Lung (tissue), 12 donors: ENCODE results near the gene TIMM29. TPM values are rescaled to one million over a fixed set of nuclear protein-coding genes. Genes with fewer than 3 reads are reported as not detected.

Source experiments
- ATAC-seq: fragments of 200-7000 bp; cut with Tn5 transposase; one replicate; pipeline ENCODE4 v1.9.1; 2020; ENCODE audit warnings: moderate number of reproducible peaks; ENCODE audit not compliant: insufficient read depth, low FRiP score
- DNase-seq, 3 donors: peaks; one replicate each; pipeline ENCODE4 v3.0.0-alpha.2; 2013 to 2017
- H3K27ac ChIP-seq, 2 donors: one replicate each; pipeline ENCODE4 v1.5.1; 2013; ENCODE audit warnings: mild to moderate bottlenecking in 2 of 2, moderate library complexity in 2 of 2, control low read depth in 1 of 2, inconsistent platforms in 1 of 2, low read depth in 1 of 2, low read length in 1 of 2
- H3K27me3 ChIP-seq, 3 donors: one replicate each; pipeline ENCODE4 v1.5.1; 2013; ENCODE audit warnings: low read length in 2 of 3; ENCODE audit not compliant: control insufficient read depth in 3 of 3, insufficient read depth in 3 of 3
- H3K36me3 ChIP-seq, 4 donors: one replicate each; pipeline ENCODE4 v1.5.1; 2013; ENCODE audit warnings: low read length in 4 of 4, mild to moderate bottlenecking in 1 of 4, moderate library complexity in 1 of 4; ENCODE audit not compliant: control insufficient read depth in 4 of 4, insufficient read depth in 4 of 4
- H3K4me1 ChIP-seq, 5 donors: one replicate each; pipeline ENCODE4 v1.5.1; 2013; ENCODE audit warnings: low read length in 5 of 5, mild to moderate bottlenecking in 2 of 5, moderate library complexity in 1 of 5; ENCODE audit not compliant: control insufficient read depth in 5 of 5, insufficient read depth in 5 of 5
- H3K4me3 ChIP-seq: one replicate; pipeline ENCODE4 v1.5.1; 2013; ENCODE audit warnings: mild to moderate bottlenecking, control low read depth, moderate library complexity
- H3K9ac ChIP-seq, 2 donors: one replicate each; pipeline ENCODE4 v1.5.1; 2013; ENCODE audit warnings: low read length in 2 of 2, control low read depth in 1 of 2; ENCODE audit not compliant: insufficient read depth in 1 of 2
- H3K9me3 ChIP-seq, 4 donors: one replicate each; pipeline ENCODE4 v1.5.1; 2013; ENCODE audit warnings: low read length in 3 of 4, mild to moderate bottlenecking in 1 of 4, moderate library complexity in 1 of 4; ENCODE audit not compliant: control insufficient read depth in 4 of 4, insufficient read depth in 3 of 4
- WGBS, 2 donors: extraction: QIAGEN DNeasy Blood & Tissue Kit; methylation state at CpG; one replicate each; pipeline ENCODE4 v1.1.7; 2013; 5-methylcytosine and 5-hydroxymethylcytosine counted together
- polyA plus RNA-seq, 2 donors: library from polyadenylated mRNA; stranded (reverse); fragments of 200-250 nt; gene quantifications; one replicate each; pipeline ENCODE4 v1.2.1, GENCODE V29; 2013
- total RNA-seq, 2 donors: library from RNA; depleted of rRNA in 1 of 2; stranded (reverse); fragments of >200 nt in 1 of 2; gene quantifications; one replicate each; pipeline ENCODE4 v1.2.1, GENCODE V29; 2014 to 2021
- TF ChIP-seq, protein P1 (sequence below): IDR thresholded peaks from 2 replicates; pipeline ENCODE4 v1.5.1; 2012; ENCODE audit warnings: mild to moderate bottlenecking; ENCODE audit errors: control extremely low read depth, extremely low read depth
- donor health status: control.
- donor health status: control.
- donor health status: Bipolar disorder and iron deficiency.
- donor health status: healthy.
- donor health status: DM: yes; HTN: yes; CAD: no.

The TIMM29 gene
- total and polyA plus RNA-seq, 4 donors, result 15.6 to 20.4 (median 17.3) TPM

DNA sequence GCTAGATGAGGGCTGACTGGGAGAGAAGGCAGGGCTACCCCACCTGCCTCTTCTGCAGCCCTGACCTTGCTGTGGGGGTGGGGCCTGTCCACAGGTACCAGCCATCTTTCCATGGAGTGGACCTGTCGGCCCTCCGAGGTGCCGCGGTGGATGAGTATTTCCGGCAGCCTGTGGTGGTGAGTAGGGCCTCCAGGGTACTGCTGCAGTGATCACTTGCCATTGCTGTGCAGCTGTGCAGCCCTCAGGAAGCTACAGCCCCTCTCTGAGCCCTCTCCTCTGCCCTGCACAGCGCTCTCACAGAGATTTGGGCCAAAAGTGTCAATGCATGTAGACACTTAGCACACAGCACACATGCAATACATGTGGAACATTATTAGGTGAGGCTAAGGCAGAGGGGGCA lies 12.0 kb upstream of the TIMM29 start:
- DNase-seq (no peak), ATAC-seq (no peak)
- no peak overlapping the region for H3K9ac ChIP-seq
- no peaks in the 10 kb centered on the region for H3K4me1 ChIP-seq
- H3K36me3 ChIP-seq, result peaks cover 13 to 60% (median 29%) of the 10 kb centered on the region in 4 donors
- WGBS, 2 donors, result 96 to 100% methylated on average over 6 of the region's 6 CpGs
- no peaks in the 10 kb centered on the region for H3K9me3 ChIP-seq
- TF ChIP-seq, protein P1, sequence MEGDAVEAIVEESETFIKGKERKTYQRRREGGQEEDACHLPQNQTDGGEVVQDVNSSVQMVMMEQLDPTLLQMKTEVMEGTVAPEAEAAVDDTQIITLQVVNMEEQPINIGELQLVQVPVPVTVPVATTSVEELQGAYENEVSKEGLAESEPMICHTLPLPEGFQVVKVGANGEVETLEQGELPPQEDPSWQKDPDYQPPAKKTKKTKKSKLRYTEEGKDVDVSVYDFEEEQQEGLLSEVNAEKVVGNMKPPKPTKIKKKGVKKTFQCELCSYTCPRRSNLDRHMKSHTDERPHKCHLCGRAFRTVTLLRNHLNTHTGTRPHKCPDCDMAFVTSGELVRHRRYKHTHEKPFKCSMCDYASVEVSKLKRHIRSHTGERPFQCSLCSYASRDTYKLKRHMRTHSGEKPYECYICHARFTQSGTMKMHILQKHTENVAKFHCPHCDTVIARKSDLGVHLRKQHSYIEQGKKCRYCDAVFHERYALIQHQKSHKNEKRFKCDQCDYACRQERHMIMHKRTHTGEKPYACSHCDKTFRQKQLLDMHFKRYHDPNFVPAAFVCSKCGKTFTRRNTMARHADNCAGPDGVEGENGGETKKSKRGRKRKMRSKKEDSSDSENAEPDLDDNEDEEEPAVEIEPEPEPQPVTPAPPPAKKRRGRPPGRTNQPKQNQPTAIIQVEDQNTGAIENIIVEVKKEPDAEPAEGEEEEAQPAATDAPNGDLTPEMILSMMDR, result no peak
- no peaks in the 10 kb centered on the region for H3K27me3 ChIP-seq
- H3K27ac ChIP-seq, result no peak overlapping the region
- H3K4me3 ChIP-seq, result no peak overlapping the region

DNA sequence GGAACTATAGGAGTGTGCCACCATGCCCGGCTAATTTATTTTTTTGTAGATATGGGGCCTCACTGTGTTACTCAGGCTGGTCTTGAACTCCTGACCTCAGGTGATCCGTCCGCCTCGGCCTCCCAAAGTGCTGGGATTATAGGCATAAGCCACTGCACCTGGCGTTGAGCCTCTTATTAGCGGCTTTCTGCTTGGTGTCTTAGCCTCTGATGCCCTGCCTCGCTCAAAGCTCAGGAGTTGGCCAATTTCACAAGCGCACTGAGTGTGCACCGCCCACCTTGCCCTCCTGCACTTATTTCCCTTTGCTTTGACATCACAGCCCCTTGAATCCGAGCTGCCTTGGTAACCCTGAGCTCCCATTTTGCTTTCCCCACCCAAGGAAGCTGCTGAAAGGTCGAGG lies 10.3 kb upstream of the TIMM29 start:
- TF ChIP-seq, protein P1, result no peak
- H3K9me3 ChIP-seq, result no peaks in the 10 kb centered on the region
- no peaks in the 10 kb centered on the region for H3K27me3 ChIP-seq
- DNase-seq, result no peak
- 94 to 95% methylated on average over 11 of the region's 11 CpGs for WGBS, 2 donors
- no peak overlapping the region for H3K9ac ChIP-seq
- peaks cover 8 to 63% (median 26%) of the 10 kb centered on the region in 4 donors for H3K36me3 ChIP-seq
- ATAC-seq, result no peak
- H3K4me1 ChIP-seq, result no peaks in the 10 kb centered on the region
- no peak overlapping the region for H3K27ac ChIP-seq
- H3K4me3 ChIP-seq, result no peak overlapping the region

DNA sequence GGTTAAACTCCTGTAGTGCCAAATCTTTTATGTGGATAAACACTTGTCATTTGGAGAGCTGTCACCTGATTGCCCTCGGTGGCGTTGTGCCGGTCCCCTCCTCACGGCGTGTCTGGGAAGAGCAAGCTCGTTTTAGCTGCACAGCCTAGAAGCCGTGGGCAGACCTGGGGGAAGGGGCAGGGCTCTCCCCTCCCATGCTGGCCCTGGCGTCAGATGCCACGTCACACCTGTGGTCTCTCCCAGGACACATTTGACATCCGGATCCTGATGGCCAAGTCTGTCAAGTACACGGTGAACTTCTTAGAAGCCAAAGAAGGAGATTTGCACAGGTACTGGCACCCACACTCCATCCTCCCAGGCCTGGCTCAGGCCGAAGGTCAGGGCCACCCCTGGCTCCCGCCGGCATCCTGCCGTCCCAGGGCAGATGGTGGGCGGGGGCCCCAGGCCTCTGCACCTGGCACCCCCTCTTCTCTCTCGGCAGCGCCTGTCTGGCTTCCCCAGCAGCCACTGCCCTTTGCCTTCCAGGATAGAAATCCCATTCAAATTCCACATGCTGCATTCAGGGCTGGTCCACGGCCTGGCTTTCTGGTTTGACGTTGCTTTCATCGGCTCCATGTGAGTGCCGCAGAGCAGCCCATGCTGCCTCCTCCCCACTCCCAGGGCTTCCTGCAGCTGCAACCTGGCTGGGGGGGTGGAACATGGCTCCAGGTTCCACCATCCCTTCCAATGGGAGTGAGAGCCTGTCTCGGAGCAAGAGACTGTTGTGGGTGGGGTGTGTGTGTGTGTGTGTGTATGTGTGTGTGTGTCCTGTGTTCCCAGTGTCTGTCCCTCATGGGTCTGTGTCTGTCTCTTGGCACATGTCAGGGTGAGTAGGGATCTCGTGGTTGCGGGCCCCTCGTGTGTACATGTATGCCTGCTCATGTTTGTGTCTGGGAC lies 9.0 kb upstream of the TIMM29 start:
- no peaks in the 10 kb centered on the region for H3K9me3 ChIP-seq
- no peaks in the 10 kb centered on the region for H3K27me3 ChIP-seq
- H3K4me1 ChIP-seq, result no peaks in the 10 kb centered on the region
- peaks cover 4 to 65% (median 27%) of the 10 kb centered on the region in 4 donors for H3K36me3 ChIP-seq
- H3K4me3 ChIP-seq, result no peak overlapping the region
- H3K9ac ChIP-seq, result no peak overlapping the region
- TF ChIP-seq, protein P1, result no peak
- peak overlapping the region in 1 of 2 donors; percentile 12 for H3K27ac ChIP-seq
- WGBS, 2 donors, result 73 to 80% methylated on average over 25 to 26 of the region's 26 CpGs
- no peak for ATAC-seq
- DNase-seq, result no peak
